Ureter (tissue), 1 donor: ENCODE results near the gene NCAM1. TPM values are rescaled to one million over a fixed set of nuclear protein-coding genes. Genes with fewer than 3 reads are reported as not detected.

Experiments
- DNase-seq: peaks from one replicate; pipeline ENCODE4 v3.0.0-alpha.2; 2020; ENCODE audit warnings: low spot score
- total RNA-seq: library from RNA; stranded (reverse); gene quantifications from one replicate; pipeline ENCODE4 v1.2.4, GENCODE V29; 2023
- donor health status: DM: yes; HTN: yes; CAD: no.

The NCAM1 gene
- total RNA-seq, 1 donor from 2014 or later = 26.7 TPM

- no peak for DNase-seq
Observed at GRCh38 chr11:112968941-112969713, 7.9 kb downstream of the NCAM1 start.

GRCh38 chr11:112971195-112971594 lies 10.0 kb downstream of the NCAM1 start:
- no peak for DNase-seq

- no peak for DNase-seq
Observed at GRCh38 chr11:112971827-112972226, 10.6 kb downstream of the NCAM1 start.

GRCh38 chr11:112972399-112973145 lies 11.4 kb downstream of the NCAM1 start:
- DNase-seq = no peak

- no peak for DNase-seq
Observed at GRCh38 chr11:112975051-112975450, 13.8 kb downstream of the NCAM1 start.

GRCh38 chr11:112975493-112975892 lies 14.3 kb downstream of the NCAM1 start:
- no peak for DNase-seq

- DNase-seq = no peak
Observed at GRCh38 chr11:112977755-112978154, 16.5 kb downstream of the NCAM1 start.

GRCh38 chr11:112983887-112984286 lies 22.7 kb downstream of the NCAM1 start:
- DNase-seq = no peak

- DNase-seq = no peak
Observed at GRCh38 chr11:112989198-112989597, 28.0 kb downstream of the NCAM1 start.

- no peak for DNase-seq
Observed at GRCh38 chr11:112993808-112994207, 32.6 kb downstream of the NCAM1 start.

GRCh38 chr11:112995423-112996090 lies 34.3 kb downstream of the NCAM1 start:
- DNase-seq = no peak

- DNase-seq = no peak
Observed at GRCh38 chr11:112996994-112997393, 35.8 kb downstream of the NCAM1 start.

- no peak for DNase-seq
Observed at GRCh38 chr11:112997857-112998466, 36.7 kb downstream of the NCAM1 start.

- DNase-seq = no peak
Observed at GRCh38 chr11:112999520-112999919, 38.3 kb downstream of the NCAM1 start.

GRCh38 chr11:113001709-113002108 lies 40.5 kb downstream of the NCAM1 start:
- no peak for DNase-seq

- no peak for DNase-seq
Observed at GRCh38 chr11:113006896-113007445, 45.8 kb downstream of the NCAM1 start.

GRCh38 chr11:113014262-113015097 lies 53.3 kb downstream of the NCAM1 start:
- DNase-seq = no peak

- DNase-seq = no peak
Observed at GRCh38 chr11:113015098-113015455, 53.9 kb downstream of the NCAM1 start.

- no peak for DNase-seq
Observed at GRCh38 chr11:113016905-113017304, 55.7 kb downstream of the NCAM1 start.

- DNase-seq = no peak
Observed at GRCh38 chr11:113018913-113019312, 57.7 kb downstream of the NCAM1 start.

GRCh38 chr11:113019711-113020110 lies 58.5 kb downstream of the NCAM1 start:
- no peak for DNase-seq
